Measurements from ENCODE around the gene C19orf67. TPM values are rescaled to one million over a fixed set of nuclear protein-coding genes. Genes with fewer than 3 reads are reported as not detected.
"Not testable (repeated sequence)": the region's sequence is repeated elsewhere in the genome, so short reads cannot be mapped to it uniquely, and the experiment has no call there.

Gene C19orf67
- total RNA-seq, 1 experiment from 2014 or later: not detected

DNA sequence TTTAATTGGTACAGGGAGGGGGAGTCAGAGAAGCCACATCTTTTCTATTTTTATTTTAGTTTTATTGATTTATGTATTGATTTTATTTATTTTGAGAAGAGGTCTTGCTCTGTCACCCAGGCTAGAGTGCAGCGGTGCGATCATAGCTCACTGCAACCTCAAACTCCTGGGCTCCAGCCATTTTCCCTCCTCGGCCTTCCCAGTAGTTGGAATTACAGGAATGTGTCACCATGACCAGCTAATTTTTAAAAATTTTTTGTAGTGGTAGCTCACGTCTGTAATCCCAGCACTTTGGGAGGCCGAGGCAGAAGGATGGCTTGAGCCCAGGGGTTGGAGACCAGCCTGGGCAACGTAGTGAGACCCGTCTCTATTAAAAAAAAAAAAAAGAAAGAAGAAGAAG is 49.9 kb downstream of the C19orf67 start:
- BruUV-seq (replicated peaks): no TSS peak
- CTCF ChIA-PET: no interaction called here
- Mint-ChIP-seq H3K27me3 (ENCODE audit: unreplicated experiment) (no peaks in the 10 kb centered on the region), H3K4me1 (ENCODE audit: low read depth, unreplicated experiment) (no peaks in the 10 kb centered on the region), H3K4me3 (ENCODE audit: low read depth, unreplicated experiment) (no peak overlapping the region), H3K9me3 (ENCODE audit: low read depth, unreplicated experiment) (no peaks in the 10 kb centered on the region), H3K36me3 (ENCODE audit: insufficient read depth, unreplicated experiment) (peaks cover 13% of the 10 kb centered on the region), H3K27ac (ENCODE audit: unreplicated experiment) (no peak overlapping the region)
- TF ChIP-seq, protein P1, sequence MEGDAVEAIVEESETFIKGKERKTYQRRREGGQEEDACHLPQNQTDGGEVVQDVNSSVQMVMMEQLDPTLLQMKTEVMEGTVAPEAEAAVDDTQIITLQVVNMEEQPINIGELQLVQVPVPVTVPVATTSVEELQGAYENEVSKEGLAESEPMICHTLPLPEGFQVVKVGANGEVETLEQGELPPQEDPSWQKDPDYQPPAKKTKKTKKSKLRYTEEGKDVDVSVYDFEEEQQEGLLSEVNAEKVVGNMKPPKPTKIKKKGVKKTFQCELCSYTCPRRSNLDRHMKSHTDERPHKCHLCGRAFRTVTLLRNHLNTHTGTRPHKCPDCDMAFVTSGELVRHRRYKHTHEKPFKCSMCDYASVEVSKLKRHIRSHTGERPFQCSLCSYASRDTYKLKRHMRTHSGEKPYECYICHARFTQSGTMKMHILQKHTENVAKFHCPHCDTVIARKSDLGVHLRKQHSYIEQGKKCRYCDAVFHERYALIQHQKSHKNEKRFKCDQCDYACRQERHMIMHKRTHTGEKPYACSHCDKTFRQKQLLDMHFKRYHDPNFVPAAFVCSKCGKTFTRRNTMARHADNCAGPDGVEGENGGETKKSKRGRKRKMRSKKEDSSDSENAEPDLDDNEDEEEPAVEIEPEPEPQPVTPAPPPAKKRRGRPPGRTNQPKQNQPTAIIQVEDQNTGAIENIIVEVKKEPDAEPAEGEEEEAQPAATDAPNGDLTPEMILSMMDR (IDR thresholded peaks at IDR 0.05; ENCODE audit: unreplicated experiment): no peak
- intact Hi-C loops (cut with micrococcal nuclease; ENCODE audit: unreplicated experiment): no loop called here
- no peak for DNase-seq

DNA sequence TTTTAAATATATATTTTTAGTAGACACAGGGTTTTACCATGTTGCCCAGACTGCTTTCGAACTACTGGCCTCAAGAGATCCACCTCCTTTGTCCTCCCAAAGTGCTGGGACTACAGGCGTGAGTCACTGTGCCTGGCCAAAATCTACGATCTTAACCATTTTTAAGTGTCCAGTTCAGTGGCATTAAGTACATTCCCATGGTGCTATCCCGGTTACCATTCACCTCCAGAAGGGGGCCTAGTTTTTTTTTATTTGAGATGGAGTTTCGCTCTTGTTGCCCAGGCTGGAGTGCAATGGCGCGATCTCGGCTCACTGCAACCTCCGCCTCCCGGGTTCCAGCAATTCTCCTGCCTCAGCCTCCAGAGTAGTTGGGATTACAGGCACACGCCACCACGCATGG is 50.4 kb downstream of the C19orf67 start:
- H3K4me3 Mint-ChIP-seq (ENCODE audit: low read depth, unreplicated experiment); DNase-seq; intact Hi-C loops (cut with micrococcal nuclease; ENCODE audit: unreplicated experiment); H3K27me3 Mint-ChIP-seq (ENCODE audit: unreplicated experiment); H3K9me3 Mint-ChIP-seq (ENCODE audit: low read depth, unreplicated experiment); H3K27ac Mint-ChIP-seq (ENCODE audit: unreplicated experiment); CTCF ChIA-PET; BruUV-seq (replicated peaks); H3K4me1 Mint-ChIP-seq (ENCODE audit: low read depth, unreplicated experiment): not testable (repeated sequence)
- H3K36me3 Mint-ChIP-seq (ENCODE audit: insufficient read depth, unreplicated experiment): peaks cover 13% of the 10 kb centered on the region

DNA sequence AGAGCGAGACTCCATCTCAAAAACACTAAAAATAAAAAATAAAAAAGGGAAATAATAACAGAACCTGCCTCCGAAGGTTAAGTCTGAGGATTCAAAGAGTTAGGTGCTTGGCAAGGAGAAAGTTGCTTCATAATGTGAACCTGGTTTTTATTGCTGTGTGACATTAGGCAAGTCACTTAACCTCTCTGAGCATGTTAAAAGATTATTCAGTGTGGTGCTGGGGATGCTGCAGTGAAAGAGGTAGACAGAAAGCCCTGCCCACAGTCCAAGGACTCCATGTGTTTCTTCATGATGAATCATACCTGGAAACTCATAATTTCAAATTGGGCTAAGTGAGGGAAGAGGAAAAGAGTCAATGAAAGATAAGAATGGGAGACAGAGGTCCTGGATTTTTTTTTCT is 51.6 kb downstream of the C19orf67 start:
- CTCF ChIA-PET: no interaction called here
- DNase-seq: no peak

DNA sequence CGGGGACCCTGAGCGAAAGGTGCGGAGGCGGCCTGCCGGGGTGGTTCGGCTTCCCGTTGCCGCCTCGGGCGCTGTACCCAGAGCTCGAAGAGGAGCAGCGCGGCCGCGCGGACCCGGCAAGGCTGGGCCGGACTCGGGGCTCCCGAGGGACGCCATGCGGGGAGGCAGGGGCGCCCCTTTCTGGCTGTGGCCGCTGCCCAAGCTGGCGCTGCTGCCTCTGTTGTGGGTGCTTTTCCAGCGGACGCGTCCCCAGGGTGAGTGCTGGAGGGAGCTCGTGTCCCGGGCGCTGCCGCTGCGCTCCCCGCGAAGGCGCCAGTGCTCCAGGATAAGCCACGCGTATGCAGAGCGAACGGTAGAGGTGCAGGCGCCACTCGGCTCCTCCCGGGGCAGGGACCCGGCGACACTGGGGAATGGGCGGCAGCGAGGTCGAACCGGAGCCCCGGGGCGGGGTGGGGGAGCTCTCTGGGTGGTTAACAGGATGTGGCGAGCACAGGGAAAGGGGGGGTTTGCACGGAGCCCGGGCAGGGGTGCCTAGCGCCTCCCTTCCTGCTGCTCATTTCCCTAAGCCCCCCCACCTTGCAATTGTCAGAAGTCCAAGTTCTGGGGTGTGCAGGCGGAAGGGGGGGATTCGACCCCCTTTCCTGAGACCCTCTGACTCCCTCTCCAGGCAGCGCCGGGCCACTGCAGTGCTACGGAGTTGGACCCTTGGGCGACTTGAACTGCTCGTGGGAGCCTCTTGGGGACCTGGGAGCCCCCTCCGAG is 53.7 kb downstream of the C19orf67 start, which contains the start of gene IL27RA:
Gene IL27RA (plus strand): TSS at position 44 of the 762 bp plus-strand sequence. CDS start 111 bp downstream, at position 155.
- Mint-ChIP-seq H3K27ac (ENCODE audit: unreplicated experiment) (peak within 1 kb of the TSS; percentile 39), H3K9me3 (ENCODE audit: low read depth, unreplicated experiment) (no peaks in the 10 kb centered on the region), H3K36me3 (ENCODE audit: insufficient read depth, unreplicated experiment) (peaks cover 13% of the 10 kb centered on the region), H3K4me3 (ENCODE audit: low read depth, unreplicated experiment) (peak within 1 kb of the TSS; percentile 91), H3K27me3 (ENCODE audit: unreplicated experiment) (peaks cover 15% of the 10 kb centered on the region), H3K4me1 (ENCODE audit: low read depth, unreplicated experiment) (no peaks in the 10 kb centered on the region)
- DNase-seq: peak; percentile 59
- no TSS peak for BruUV-seq (replicated peaks)
- TF ChIP-seq, protein P1 (IDR thresholded peaks at IDR 0.05; ENCODE audit: unreplicated experiment): peak; percentile 45
- CTCF ChIA-PET: interaction anchor here (0.5 to 1.6 kb wide), 6 partner anchors 16 to 1039 kb away, joined by 3 to 9 read pairs (median 4); partner anchors contain the start of genes MISP3 and RFX1
- intact Hi-C loops (cut with micrococcal nuclease; ENCODE audit: unreplicated experiment): loop anchor here (5.0 kb wide), 1 partner anchor 55 kb away; no protein-coding TSS in a partner anchor

More for the DNA sequence above, 51.6 kb downstream of the C19orf67 start:
- H3K4me1 Mint-ChIP-seq (ENCODE audit: low read depth, unreplicated experiment): no peaks in the 10 kb centered on the region
- intact Hi-C loops (cut with micrococcal nuclease; ENCODE audit: unreplicated experiment): loop anchor here (5.0 kb wide), 1 partner anchor 57 kb away; no protein-coding TSS in a partner anchor
- TF ChIP-seq, protein P1 (IDR thresholded peaks at IDR 0.05; ENCODE audit: unreplicated experiment): no peak
- no peak overlapping the region for H3K4me3 Mint-ChIP-seq (ENCODE audit: low read depth, unreplicated experiment)
- H3K27me3 Mint-ChIP-seq (ENCODE audit: unreplicated experiment): peaks cover 1% of the 10 kb centered on the region
- no TSS peak for BruUV-seq (replicated peaks)
- H3K27ac Mint-ChIP-seq (ENCODE audit: unreplicated experiment): no peak overlapping the region
- no peaks in the 10 kb centered on the region for H3K9me3 Mint-ChIP-seq (ENCODE audit: low read depth, unreplicated experiment)
- peaks cover 13% of the 10 kb centered on the region for H3K36me3 Mint-ChIP-seq (ENCODE audit: insufficient read depth, unreplicated experiment)

Other genes with a start within 250 kb of the C19orf67 start
- 1.2 TPM in 1 of 2 replicates, not detected in the other for gene NANOS3, start 208.6 kb downstream of the C19orf67 start, total RNA-seq (2022)
- 1.0 and 1.5 TPM in 2 replicates for gene BRME1, start 179.7 kb downstream of the C19orf67 start, total RNA-seq (2022)
- 37.2 and 41.7 TPM in 2 replicates for gene CC2D1A, start 179.6 kb downstream of the C19orf67 start, total RNA-seq (2022)
- gene PODNL1, start 147.4 kb downstream of the C19orf67 start, total RNA-seq (2022): not detected in 2 replicates
- gene DCAF15, start 133.3 kb downstream of the C19orf67 start, total RNA-seq (2022): 34.0 and 35.5 TPM in 2 replicates
- gene RFX1, start 79.5 kb downstream of the C19orf67 start, total RNA-seq (2022): 13.8 and 14.9 TPM in 2 replicates
- gene RLN3, start 57.6 kb downstream of the C19orf67 start, total RNA-seq (2022): not detected in 2 replicates
- 7.0 and 7.4 TPM in 2 replicates for gene IL27RA, start 54.0 kb downstream of the C19orf67 start, total RNA-seq (2022)
- gene PALM3, start 23.7 kb downstream of the C19orf67 start, total RNA-seq (2022): 21.4 and 27.0 TPM in 2 replicates
- 4.2 and 5.2 TPM in 2 replicates for gene MISP3, start 13.0 kb downstream of the C19orf67 start, total RNA-seq (2022)
- 41.1 and 44.2 TPM in 2 replicates for gene SAMD1, start 5.0 kb upstream of the C19orf67 start, total RNA-seq (2022)
- gene PRKACA, start 32.0 kb upstream of the C19orf67 start, total RNA-seq (2022): 57.3 and 59.8 TPM in 2 replicates
- 42.6 and 44.2 TPM in 2 replicates for gene ASF1B, start 50.8 kb upstream of the C19orf67 start, total RNA-seq (2022)
- gene ADGRL1, start 120.4 kb upstream of the C19orf67 start, total RNA-seq (2022): 24.8 and 26.5 TPM in 2 replicates

Data from Calu3 (cell line).